Memory B cell (primary cell): ENCODE results near the gene CYP2U1.
A peak's percentile ranks its signal among the peaks of the same experiment; 100 is the strongest.
"Not testable (repeated sequence)": the region's sequence is repeated elsewhere in the genome, so short reads cannot be mapped to it uniquely, and the experiment has no call there.

ENCODE experiments used
- ATAC-seq: fragments of 150-1000 bp; cut with Tn5 transposase; 2 replicates; pipeline ENCODE4 v1.10.0; 2021; ENCODE audit warnings: low read depth, mild to moderate bottlenecking, moderate library complexity
- DNase-seq, 2 donors: peaks; one replicate each; pipeline ENCODE4 v3.0.0; 2022; ENCODE audit warnings: low spot score in 2 of 2
- H3K27ac Mint-ChIP-seq: one replicate; pipeline ENCODE4 v1.8.0; 2022; ENCODE audit warnings: mild to moderate bottlenecking, moderate library complexity, mixed read lengths
- H3K27me3 Mint-ChIP-seq: one replicate; pipeline ENCODE4 v1.8.0; 2022; ENCODE audit warnings: mixed read lengths
- H3K36me3 Mint-ChIP-seq: one replicate; pipeline ENCODE4 v1.8.0; 2022; ENCODE audit warnings: mild to moderate bottlenecking, mixed read lengths
- H3K4me1 Mint-ChIP-seq: one replicate; pipeline ENCODE4 v1.8.0; 2022; ENCODE audit warnings: mixed read lengths
- H3K4me3 Mint-ChIP-seq: one replicate; pipeline ENCODE4 v1.8.0; 2022; ENCODE audit warnings: mild to moderate bottlenecking, moderate library complexity, mixed read lengths
- H3K9me3 Mint-ChIP-seq: one replicate; pipeline ENCODE4 v1.8.0; 2022; ENCODE audit warnings: mixed read lengths

The CYP2U1 gene

GRCh38 chr4:107902715-107903114 lies 28.6 kb upstream of the CYP2U1 start:
- H3K4me1 Mint-ChIP-seq = no peaks in the 10 kb centered on the region
- H3K4me3 Mint-ChIP-seq = no peak overlapping the region
- peaks cover 4% of the 10 kb centered on the region for H3K9me3 Mint-ChIP-seq
- no peak for DNase-seq
- peaks cover 2% of the 10 kb centered on the region for H3K36me3 Mint-ChIP-seq
- no peak overlapping the region for H3K27ac Mint-ChIP-seq
- ATAC-seq = no peak
- peaks cover 13% of the 10 kb centered on the region for H3K27me3 Mint-ChIP-seq

- H3K27ac Mint-ChIP-seq, ATAC-seq, H3K36me3 Mint-ChIP-seq, H3K9me3 Mint-ChIP-seq, H3K4me3 Mint-ChIP-seq, DNase-seq, H3K4me1 Mint-ChIP-seq: not testable (repeated sequence)
- H3K27me3 Mint-ChIP-seq = peaks cover 10% of the 10 kb centered on the region
Observed at GRCh38 chr4:107905082-107905481, 26.3 kb upstream of the CYP2U1 start.

GRCh38 chr4:107906458-107907100 lies 24.8 kb upstream of the CYP2U1 start:
- Mint-ChIP-seq H3K36me3 (peaks cover 2% of the 10 kb centered on the region), H3K27ac (no peak overlapping the region), H3K4me1 (no peaks in the 10 kb centered on the region), H3K9me3 (peaks cover 4% of the 10 kb centered on the region), H3K4me3 (no peak overlapping the region), H3K27me3 (peaks cover 7% of the 10 kb centered on the region)
- no peak for DNase-seq
- ATAC-seq = no peak

GRCh38 chr4:107908377-107908776 lies 23.0 kb upstream of the CYP2U1 start:
- H3K36me3 Mint-ChIP-seq = peaks cover 2% of the 10 kb centered on the region
- H3K27me3 Mint-ChIP-seq = no peaks in the 10 kb centered on the region
- peaks cover 2% of the 10 kb centered on the region for H3K4me1 Mint-ChIP-seq
- H3K4me3 Mint-ChIP-seq = no peak overlapping the region
- DNase-seq (no peak), ATAC-seq (no peak)
- peaks cover 4% of the 10 kb centered on the region for H3K9me3 Mint-ChIP-seq
- H3K27ac Mint-ChIP-seq = no peak overlapping the region

GRCh38 chr4:107913283-107913899 lies 18.0 kb upstream of the CYP2U1 start:
- ATAC-seq (peak; percentile 79), DNase-seq (peak; percentile 34 to 47)

GRCh38 chr4:107915220-107915619 lies 16.1 kb upstream of the CYP2U1 start:
- Mint-ChIP-seq H3K9me3 (peaks cover 5% of the 10 kb centered on the region), H3K27me3 (no peaks in the 10 kb centered on the region), H3K27ac (no peak overlapping the region), H3K36me3 (peaks cover 3% of the 10 kb centered on the region), H3K4me1 (peaks cover 2% of the 10 kb centered on the region), H3K4me3 (no peak overlapping the region)
- DNase-seq (no peak), ATAC-seq (no peak)

More at GRCh38 chr4:107913283-107913899, 18.0 kb upstream of the CYP2U1 start:
- H3K27me3 Mint-ChIP-seq = no peaks in the 10 kb centered on the region
- no peak overlapping the region for H3K27ac Mint-ChIP-seq
- peaks cover 2% of the 10 kb centered on the region for H3K4me1 Mint-ChIP-seq
- no peak overlapping the region for H3K4me3 Mint-ChIP-seq
- no peaks in the 10 kb centered on the region for H3K9me3 Mint-ChIP-seq
- H3K36me3 Mint-ChIP-seq = no peaks in the 10 kb centered on the region

- no peak for DNase-seq
- H3K4me1 Mint-ChIP-seq = peaks cover 2% of the 10 kb centered on the region
- H3K4me3 Mint-ChIP-seq = no peak overlapping the region
- peaks cover 5% of the 10 kb centered on the region for H3K9me3 Mint-ChIP-seq
- peaks cover 3% of the 10 kb centered on the region for H3K36me3 Mint-ChIP-seq
- no peak overlapping the region for H3K27ac Mint-ChIP-seq
- no peaks in the 10 kb centered on the region for H3K27me3 Mint-ChIP-seq
- no peak for ATAC-seq
Observed at GRCh38 chr4:107916623-107917022, 14.7 kb upstream of the CYP2U1 start.

- H3K9me3 Mint-ChIP-seq = peaks cover 5% of the 10 kb centered on the region
- no peak overlapping the region for H3K27ac Mint-ChIP-seq
- ATAC-seq (no peak), DNase-seq (no peak)
- peaks cover 3% of the 10 kb centered on the region for H3K36me3 Mint-ChIP-seq
- H3K27me3 Mint-ChIP-seq = no peaks in the 10 kb centered on the region
- no peak overlapping the region for H3K4me3 Mint-ChIP-seq
- H3K4me1 Mint-ChIP-seq = peaks cover 2% of the 10 kb centered on the region
Observed at GRCh38 chr4:107917500-107917899, 13.8 kb upstream of the CYP2U1 start.

- Mint-ChIP-seq H3K27me3 (peaks cover 1% of the 10 kb centered on the region), H3K9me3 (peaks cover 5% of the 10 kb centered on the region), H3K4me3 (no peak overlapping the region), H3K4me1 (no peaks in the 10 kb centered on the region), H3K27ac (no peak overlapping the region), H3K36me3 (peaks cover 3% of the 10 kb centered on the region)
- ATAC-seq (no peak), DNase-seq (no peak)
Observed at GRCh38 chr4:107922486-107923473, 8.6 kb upstream of the CYP2U1 start.

GRCh38 chr4:107925713-107926112 lies 5.6 kb upstream of the CYP2U1 start:
- H3K27me3 Mint-ChIP-seq, H3K4me3 Mint-ChIP-seq, H3K27ac Mint-ChIP-seq, H3K36me3 Mint-ChIP-seq, DNase-seq, ATAC-seq, H3K9me3 Mint-ChIP-seq, H3K4me1 Mint-ChIP-seq: not testable (repeated sequence)

- not testable (repeated sequence) for DNase-seq
Observed at GRCh38 chr4:107926875-107927274, 4.5 kb upstream of the CYP2U1 start.

DNA sequence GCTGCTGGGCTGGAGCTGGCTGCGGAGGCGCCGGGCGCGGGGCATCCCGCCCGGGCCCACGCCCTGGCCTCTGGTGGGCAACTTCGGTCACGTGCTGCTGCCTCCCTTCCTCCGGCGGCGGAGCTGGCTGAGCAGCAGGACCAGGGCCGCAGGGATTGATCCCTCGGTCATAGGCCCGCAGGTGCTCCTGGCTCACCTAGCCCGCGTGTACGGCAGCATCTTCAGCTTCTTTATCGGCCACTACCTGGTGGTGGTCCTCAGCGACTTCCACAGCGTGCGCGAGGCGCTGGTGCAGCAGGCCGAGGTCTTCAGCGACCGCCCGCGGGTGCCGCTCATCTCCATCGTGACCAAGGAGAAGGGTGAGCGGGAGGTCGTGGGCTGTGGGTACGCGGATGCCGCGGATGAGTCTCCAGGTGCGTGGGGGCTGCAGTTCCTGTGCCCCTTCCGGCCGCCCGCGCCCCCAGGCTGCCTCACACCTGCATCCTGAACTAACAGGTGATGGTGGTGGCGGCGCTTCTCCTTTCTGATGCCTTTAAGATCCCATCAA lies 499 bp downstream of the CYP2U1 start:
- DNase-seq (peak; percentile 26 to 39), ATAC-seq (peak; percentile 37)
- H3K4me1 Mint-ChIP-seq = peaks cover 36% of the 10 kb centered on the region
- H3K27ac Mint-ChIP-seq = peak overlapping the region; percentile 67
- H3K9me3 Mint-ChIP-seq = no peaks in the 10 kb centered on the region
- H3K4me3 Mint-ChIP-seq = peak overlapping the region; percentile 92
- no peaks in the 10 kb centered on the region for H3K27me3 Mint-ChIP-seq
- H3K36me3 Mint-ChIP-seq = peaks cover 6% of the 10 kb centered on the region

More at GRCh38 chr4:107926875-107927274, 4.5 kb upstream of the CYP2U1 start:
- not testable (repeated sequence) for H3K9me3 Mint-ChIP-seq, H3K4me1 Mint-ChIP-seq, H3K27me3 Mint-ChIP-seq, H3K36me3 Mint-ChIP-seq, ATAC-seq, H3K27ac Mint-ChIP-seq, H3K4me3 Mint-ChIP-seq

GRCh38 chr4:107935246-107935645 lies 3.9 kb downstream of the CYP2U1 start:
- H3K36me3 Mint-ChIP-seq = peaks cover 12% of the 10 kb centered on the region
- H3K4me3 Mint-ChIP-seq = no peak overlapping the region
- H3K27ac Mint-ChIP-seq = peak overlapping the region; percentile 67

DNA sequence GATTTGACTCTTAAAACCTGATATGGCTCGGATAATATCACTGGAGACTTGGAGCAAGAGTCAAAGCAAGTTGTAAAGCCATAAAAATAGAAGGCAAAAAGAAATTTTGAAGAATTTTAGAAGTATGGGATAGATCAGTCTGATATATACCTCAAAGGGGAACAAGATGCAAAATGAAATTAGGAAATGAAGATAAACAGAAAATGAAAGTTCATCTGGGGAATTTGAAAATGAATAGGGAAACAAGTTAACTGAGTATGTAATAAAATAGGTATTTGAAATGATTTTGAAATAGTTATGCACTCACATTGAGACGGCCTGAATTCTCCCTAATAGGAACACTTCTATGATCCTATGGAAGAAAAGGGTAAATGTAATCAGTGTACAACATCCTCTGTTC lies 5.7 kb downstream of the CYP2U1 start:
- Mint-ChIP-seq H3K27me3 (no peaks in the 10 kb centered on the region), H3K9me3 (no peaks in the 10 kb centered on the region), H3K27ac (peak overlapping the region; percentile 68), H3K4me3 (peak overlapping the region; percentile 32), H3K36me3 (peaks cover 14% of the 10 kb centered on the region), H3K4me1 (peaks cover 35% of the 10 kb centered on the region)
- DNase-seq = no peak
- peak; percentile 72 for ATAC-seq

More at GRCh38 chr4:107935246-107935645, 3.9 kb downstream of the CYP2U1 start:
- Mint-ChIP-seq H3K27me3 (no peaks in the 10 kb centered on the region), H3K9me3 (no peaks in the 10 kb centered on the region), H3K4me1 (peaks cover 42% of the 10 kb centered on the region)
- DNase-seq (no peak), ATAC-seq (no peak)
